Bronchial epithelial cell (primary cell): ENCODE data around the gene CTDSP1. TPM values are rescaled to one million over a fixed set of nuclear protein-coding genes. Genes with fewer than 3 reads are reported as not detected.

Experiments
- total RNA-seq: library from RNA; depleted of rRNA; stranded (reverse); fragments of >200 nt; gene quantifications from 2 replicates; pipeline ENCODE4 v1.2.1, GENCODE V29; 2014

The CTDSP1 gene
- total RNA-seq, 1 donor from 2014 or later: 32.1 TPM

Other genes starting within 250 kb of the CTDSP1 start
- not detected in 2 replicates for gene CXCR1, start 232.9 kb upstream of the CTDSP1 start, total RNA-seq
- gene ARPC2, start 182.7 kb upstream of the CTDSP1 start, total RNA-seq: 504 and 577 TPM in 2 replicates
- under 0.01 TPM in 1 of 2 replicates, not detected in the other for gene GPBAR1, start 138.9 kb upstream of the CTDSP1 start, total RNA-seq
- 205 and 229 TPM in 2 replicates for gene AAMP, start 129.7 kb upstream of the CTDSP1 start, total RNA-seq
- gene PNKD, start 129.3 kb upstream of the CTDSP1 start, total RNA-seq: 10.3 and 16.8 TPM in 2 replicates
- 468 and 656 TPM in 2 replicates for gene TMBIM1, start 107.4 kb upstream of the CTDSP1 start, total RNA-seq
- gene CATIP, start 43.0 kb upstream of the CTDSP1 start, total RNA-seq: not detected in 2 replicates
- 0.26 and 0.51 TPM in 2 replicates for gene SLC11A1, start 17.6 kb upstream of the CTDSP1 start, total RNA-seq
- not detected in 2 replicates for gene VIL1, start 19.3 kb downstream of the CTDSP1 start, total RNA-seq
- gene USP37, start 168.5 kb downstream of the CTDSP1 start, total RNA-seq: 9.2 and 10.4 TPM in 2 replicates
- gene CNOT9, start 169.0 kb downstream of the CTDSP1 start, total RNA-seq: 37.6 and 53.7 TPM in 2 replicates
- gene PLCD4, start 208.0 kb downstream of the CTDSP1 start, total RNA-seq: 0.53 and 1.2 TPM in 2 replicates